NCI-H1092 (cell line): ENCODE data around the gene PARD3B.

Source experiments
- DNase-seq: peaks from one replicate; lab custom pipeline; 2025; lab: John Stamatoyannopoulos, UW

Gene PARD3B

GRCh38 chr2:204753841-204754240, 208.6 kb downstream of the PARD3B start:
- DNase-seq, result no peak

DNA sequence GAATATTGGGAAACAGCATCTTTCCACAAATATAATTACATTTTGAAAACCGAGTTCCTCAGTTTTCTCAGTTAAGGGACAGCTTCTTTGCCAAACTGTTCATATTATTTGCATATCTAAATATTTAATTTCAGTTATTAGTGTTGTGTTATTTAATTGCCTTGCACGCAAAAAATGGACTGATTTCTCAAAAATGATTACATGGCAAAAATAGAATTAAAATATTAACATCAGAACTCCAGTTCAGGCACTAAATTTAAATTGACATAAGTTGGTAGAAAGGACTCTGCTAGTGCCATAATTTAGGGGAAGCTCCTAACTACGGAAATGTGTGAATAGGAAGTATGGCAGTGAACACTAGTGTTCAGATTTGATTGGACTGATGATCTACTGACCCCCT, 209.6 kb downstream of the PARD3B start:
- no peak for DNase-seq

GRCh38 chr2:204763974-204764703, 218.9 kb downstream of the PARD3B start:
- DNase-seq, result no peak

- no peak for DNase-seq
Observed at GRCh38 chr2:204770735-204771134, 225.5 kb downstream of the PARD3B start.

GRCh38 chr2:204771721-204772120, 226.4 kb downstream of the PARD3B start:
- DNase-seq, result no peak

- no peak for DNase-seq
Observed at GRCh38 chr2:204772546-204772945, 227.3 kb downstream of the PARD3B start.

DNA sequence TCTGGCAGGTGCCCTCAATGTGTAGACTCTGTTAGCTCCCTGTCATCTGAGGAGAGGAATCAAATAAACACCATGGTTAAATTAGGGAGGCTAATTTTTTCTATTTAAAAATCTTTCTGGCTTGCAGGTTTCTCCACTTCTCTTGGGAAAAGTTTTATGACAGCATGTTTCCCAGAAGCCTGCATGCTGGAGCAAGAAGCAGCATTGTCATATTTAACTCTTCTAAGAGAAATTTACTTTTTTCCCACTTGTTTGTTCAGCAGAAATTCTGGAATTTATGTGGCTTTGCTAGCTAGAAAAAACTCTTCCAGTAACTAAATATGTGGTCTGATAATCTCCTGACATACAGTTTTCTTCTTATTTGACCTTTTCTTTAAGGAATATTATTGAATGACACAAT, 230.5 kb downstream of the PARD3B start:
- no peak for DNase-seq

DNA sequence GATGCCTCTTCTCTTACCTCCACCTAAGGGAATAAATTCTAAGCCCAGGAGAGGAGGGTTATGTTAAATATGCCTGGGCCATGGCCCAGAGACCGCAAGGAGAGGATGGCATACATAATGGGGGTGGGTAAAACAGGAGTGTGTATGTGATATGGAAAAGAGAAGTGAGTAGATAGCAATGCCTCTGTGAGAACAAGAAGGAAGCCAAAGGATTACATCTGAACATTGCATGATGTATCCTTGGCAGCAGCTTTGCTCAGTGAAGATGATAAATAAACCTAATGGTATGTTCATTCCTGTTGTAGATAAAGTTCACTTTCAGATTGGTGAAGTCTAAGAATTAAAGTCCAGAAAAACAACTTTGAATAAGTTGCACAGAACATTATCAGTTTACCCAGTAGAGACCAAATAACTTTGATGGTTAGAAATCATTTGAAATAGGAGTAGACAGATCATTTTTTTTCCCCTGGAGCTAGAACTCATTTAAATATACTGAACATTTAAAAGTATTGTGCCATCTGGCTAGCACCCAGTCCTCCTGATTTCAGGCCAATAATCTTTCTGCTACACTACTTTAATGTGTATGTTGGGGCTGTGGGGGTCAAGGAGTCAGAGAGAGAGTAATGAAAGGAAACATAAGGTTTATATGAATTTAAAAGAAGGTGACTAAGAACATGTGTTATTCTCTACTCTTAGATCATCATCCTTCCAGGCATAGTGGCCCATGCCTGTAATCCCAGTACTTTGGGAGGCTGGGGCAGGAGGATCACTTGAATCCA, 231.7 kb downstream of the PARD3B start:
- DNase-seq, result no peak

DNA sequence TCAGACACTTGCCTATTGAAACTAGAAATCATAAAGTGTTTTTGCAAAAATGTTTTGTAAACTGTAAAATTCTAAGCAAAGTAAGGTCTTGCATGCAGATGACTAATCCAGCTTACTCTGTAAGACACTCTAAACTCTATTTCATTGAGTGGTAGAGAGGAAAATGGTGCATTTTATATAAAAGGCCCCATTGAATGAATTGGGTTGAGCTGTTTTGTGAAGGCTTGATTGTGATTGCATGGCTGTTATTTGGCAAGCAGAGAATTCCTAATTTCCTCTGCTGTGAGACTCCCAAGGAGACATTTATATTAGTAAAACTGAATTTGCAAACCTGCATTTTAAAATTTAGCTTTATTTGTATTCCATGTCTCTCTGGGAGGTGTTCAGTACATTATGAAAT, 234.5 kb downstream of the PARD3B start:
- no peak for DNase-seq

DNA sequence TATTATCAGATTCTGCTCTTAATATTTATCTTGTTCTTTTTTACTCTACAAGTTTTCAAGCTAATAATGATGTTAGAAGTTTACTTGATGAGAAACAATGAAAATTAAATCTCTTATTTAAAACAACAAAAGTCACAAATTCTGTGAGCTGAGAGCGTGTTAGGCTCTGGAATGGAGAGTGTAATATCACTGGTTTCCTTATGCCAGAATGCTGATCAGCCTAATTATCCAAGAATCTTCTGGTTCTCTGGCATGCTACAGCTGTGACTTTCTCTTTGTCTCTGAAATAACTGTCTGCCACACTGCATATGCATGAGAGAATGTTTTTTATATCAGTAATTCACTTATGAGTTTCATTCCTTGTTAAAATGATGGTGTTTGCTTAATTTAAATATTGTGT, 236.7 kb downstream of the PARD3B start:
- DNase-seq, result no peak

DNA sequence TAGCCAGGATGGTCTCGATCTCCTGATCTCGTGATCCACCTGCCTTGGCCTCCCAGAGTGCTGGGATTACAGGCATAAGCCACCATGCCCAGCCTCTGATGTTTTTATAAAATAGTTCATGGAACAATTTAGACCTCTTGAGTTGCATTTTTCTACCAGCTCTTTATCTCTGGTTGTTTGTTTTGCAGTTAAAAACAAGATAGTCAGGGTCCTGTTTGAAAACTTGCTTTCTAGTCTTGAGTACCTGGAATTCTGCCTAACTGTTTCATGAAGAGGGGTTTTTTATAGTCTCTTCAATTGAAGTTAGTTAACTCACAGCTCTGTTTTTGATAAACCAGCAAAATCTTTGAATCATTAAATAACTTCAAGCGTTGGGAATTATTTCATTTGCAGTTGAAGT, 244.8 kb downstream of the PARD3B start:
- no peak for DNase-seq

DNA sequence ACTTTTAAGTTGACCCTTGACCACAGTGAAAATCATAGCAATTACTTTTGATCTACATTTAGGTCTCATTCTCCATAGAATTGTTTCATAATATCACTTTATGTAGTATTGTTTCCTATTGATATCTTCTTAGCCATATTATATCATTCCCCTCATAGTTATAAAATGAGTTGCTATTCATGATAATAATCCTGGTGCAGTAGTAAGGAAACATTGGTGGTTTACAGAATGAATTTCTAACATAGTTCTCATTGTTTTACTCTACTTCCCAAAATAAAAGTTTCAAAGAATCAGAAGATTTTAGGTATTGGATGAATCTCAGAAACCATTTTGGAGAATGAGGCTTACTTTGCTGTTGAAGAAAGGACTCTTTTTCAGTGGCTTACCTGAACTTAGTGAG, 246.0 kb downstream of the PARD3B start:
- DNase-seq, result no peak

DNA sequence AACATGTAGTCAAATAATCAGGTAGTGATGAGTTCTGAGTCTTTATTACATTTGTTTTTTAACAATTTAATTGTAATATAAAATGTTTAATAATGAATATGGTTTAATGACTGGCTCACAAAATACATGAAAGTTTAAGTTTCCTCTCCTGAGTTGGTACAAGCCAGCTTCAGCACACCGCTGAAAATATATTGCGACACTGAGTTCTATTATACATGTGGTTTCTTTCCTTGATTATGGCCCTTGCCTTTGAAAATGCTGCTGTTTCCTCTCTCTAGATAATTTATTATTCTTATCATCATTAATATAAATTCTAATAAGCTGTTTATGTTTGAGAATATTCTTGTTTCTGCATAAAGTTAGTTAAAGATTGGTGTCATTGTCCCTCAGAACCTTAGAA, 249.3 kb downstream of the PARD3B start:
- no peak for DNase-seq

DNA sequence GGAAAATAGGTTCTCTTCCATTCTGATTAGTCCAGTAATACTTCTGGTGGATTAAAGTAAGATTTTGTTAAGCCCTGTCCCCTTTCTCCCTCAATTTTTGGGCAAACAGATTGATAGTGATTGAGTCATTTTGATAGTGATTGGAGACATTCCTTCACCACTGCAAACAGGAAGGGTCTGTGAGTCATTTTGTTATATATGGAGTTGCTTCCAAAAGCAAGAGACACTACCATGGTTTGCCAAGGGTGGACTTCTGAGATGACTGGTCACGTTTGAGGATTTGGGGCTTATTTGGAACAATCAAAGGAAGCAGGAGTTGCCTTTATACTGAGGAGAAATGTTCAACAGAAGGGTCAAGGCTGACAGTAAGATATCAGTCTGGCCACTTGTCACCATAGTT, 249.9 kb downstream of the PARD3B start:
- no peak for DNase-seq

DNA sequence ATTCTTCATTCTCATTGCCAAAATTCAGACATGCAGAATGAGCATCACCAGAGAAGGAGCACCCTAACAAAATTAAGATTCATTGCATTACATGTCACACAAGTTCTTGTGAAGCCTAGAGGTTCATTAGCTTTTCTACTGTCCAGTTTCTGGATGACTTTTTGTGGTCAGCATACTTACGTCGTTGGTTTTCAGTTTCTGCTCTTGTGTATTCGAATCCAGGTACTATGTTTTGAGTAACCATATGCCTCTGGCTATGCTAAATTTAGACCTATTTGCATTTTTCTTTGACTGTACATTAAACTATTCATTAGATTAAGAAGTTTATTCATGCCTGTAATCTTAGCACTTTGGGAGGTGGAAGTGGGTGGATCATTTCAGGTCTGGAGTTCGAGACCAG, 251.3 kb downstream of the PARD3B start:
- no peak for DNase-seq

GRCh38 chr2:204799791-204800190, 254.5 kb downstream of the PARD3B start:
- DNase-seq, result no peak

GRCh38 chr2:204808494-204808893, 263.2 kb downstream of the PARD3B start:
- no peak for DNase-seq

DNA sequence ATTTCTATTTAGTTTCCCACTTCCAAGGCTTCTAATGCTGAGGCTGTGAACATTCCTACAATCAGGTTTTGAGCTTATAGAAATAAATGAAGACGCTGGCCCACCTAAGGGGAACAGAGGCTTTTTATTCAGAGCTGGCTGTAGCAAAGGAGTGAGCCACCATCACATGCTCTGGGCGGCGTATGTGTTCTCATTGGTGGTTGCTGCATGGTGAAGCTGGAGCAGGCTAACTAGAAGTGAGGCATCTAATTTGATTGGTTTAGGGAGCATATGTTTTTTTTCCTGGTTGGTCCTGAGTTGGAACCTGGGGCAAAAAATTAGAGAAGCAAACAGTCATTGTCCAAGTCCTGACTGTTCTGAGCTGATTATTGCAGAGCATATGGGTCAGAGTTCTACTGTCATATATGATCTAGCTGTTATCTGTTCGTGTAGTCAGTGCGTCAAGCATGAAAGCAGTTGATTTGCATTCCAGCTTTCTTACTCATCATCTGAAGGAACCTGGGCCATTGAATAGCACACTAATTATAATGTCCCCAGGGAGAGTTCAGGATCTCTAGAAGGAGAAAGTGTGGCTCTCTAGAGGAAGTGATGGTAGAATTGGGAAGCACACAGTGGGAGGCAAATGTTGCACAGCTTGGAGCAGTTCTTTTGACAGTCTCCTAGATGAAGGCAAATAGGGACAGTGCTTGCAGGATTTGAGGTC, 279.6 kb downstream of the PARD3B start:
- no peak for DNase-seq

DNA sequence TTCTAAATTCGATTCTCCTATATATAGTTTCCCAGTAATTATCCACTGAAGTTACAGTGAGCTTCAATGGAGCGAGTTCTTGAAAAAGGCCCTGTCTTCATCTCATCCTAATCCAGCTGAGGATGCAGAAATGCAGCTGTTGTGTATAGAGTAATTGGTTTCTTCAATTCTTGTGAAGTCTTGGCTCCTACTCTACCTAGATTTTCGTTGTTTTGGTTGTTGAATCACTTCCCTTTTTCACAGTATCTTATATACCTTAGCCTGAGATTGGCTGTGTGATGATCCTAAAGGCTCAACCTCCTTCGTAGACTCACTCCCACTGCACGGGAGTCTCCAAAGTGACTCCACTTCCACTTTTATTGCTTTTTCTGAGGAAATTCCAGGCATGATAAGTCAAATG, 280.4 kb downstream of the PARD3B start:
- DNase-seq, result no peak

- DNase-seq, result no peak
Observed at GRCh38 chr2:204827701-204828590, 282.7 kb downstream of the PARD3B start.

- DNase-seq, result no peak
Observed at GRCh38 chr2:204834716-204835384, 289.6 kb downstream of the PARD3B start.
